ENCODE data around the gene MAP4K2. TPM values are rescaled to one million over a fixed set of nuclear protein-coding genes. Genes with fewer than 3 reads are reported as not detected.

The MAP4K2 gene
- total RNA-seq, 1 experiment from 2014 or later, result 24.7 TPM

DNA sequence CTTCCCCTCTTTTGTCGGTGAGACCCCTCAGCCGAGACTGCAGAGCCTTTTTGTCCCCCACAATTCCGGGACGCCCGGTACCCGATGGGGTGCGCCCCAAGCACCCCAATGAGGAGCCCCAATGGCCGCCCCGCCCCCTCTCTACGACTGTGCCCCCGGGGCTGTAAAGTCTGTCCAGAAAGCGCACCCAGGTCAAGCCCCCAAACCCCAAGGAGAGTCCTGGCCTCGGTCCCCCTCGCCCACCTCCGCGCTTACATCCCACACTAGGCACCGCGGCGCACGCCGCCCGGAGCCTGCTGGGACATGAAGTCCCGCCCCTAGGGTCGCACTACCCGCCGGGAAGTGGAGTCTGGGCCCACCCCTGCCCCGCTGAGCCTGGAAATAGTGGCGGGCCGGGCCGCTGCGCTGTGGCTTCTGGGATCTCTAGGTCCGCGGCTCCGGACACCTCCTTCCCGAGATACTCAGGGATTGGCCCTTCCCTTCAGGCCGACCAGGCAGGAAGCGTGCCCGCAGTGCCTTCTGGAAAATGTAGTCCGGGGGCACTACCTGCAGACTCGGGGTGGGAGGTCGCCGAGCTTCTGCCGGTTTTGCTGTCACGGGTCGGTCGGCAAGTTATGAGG is 7.4 kb upstream of the MAP4K2 start, which contains the start of gene MEN1:
TSS of gene MEN1 (minus strand) at position 281 of the 620 bp plus-strand sequence. CDS start 442 bp downstream, outside the sequence.
- no peaks in the 10 kb centered on the region for H3K79me1 ChIP-seq (ENCODE audit: insufficient read depth, low read depth, low read length, poor library complexity, severe bottlenecking)
- H4K20me1 ChIP-seq (ENCODE audit: control insufficient read depth, insufficient read depth, insufficient read length), result no peaks in the 10 kb centered on the region
- peak; percentile 99 for DNase-seq
- H2BK12ac ChIP-seq (ENCODE audit: insufficient read length, low read depth, low read length), result no peak within 1 kb of the TSS
- H2BK5ac ChIP-seq (ENCODE audit: insufficient read length, low read length), result no peak within 1 kb of the TSS
- TF ChIP-seq, protein P1, sequence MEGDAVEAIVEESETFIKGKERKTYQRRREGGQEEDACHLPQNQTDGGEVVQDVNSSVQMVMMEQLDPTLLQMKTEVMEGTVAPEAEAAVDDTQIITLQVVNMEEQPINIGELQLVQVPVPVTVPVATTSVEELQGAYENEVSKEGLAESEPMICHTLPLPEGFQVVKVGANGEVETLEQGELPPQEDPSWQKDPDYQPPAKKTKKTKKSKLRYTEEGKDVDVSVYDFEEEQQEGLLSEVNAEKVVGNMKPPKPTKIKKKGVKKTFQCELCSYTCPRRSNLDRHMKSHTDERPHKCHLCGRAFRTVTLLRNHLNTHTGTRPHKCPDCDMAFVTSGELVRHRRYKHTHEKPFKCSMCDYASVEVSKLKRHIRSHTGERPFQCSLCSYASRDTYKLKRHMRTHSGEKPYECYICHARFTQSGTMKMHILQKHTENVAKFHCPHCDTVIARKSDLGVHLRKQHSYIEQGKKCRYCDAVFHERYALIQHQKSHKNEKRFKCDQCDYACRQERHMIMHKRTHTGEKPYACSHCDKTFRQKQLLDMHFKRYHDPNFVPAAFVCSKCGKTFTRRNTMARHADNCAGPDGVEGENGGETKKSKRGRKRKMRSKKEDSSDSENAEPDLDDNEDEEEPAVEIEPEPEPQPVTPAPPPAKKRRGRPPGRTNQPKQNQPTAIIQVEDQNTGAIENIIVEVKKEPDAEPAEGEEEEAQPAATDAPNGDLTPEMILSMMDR (conservative IDR thresholded peaks at IDR 0.05), result no peak
- no peak within 1 kb of the TSS for H2BK20ac ChIP-seq (ENCODE audit: low read depth, low read length, poor library complexity, severe bottlenecking)
- H2AK5ac ChIP-seq (ENCODE audit: insufficient read length, low read length), result no peak within 1 kb of the TSS
- no peaks in the 10 kb centered on the region; the same call in 1 of the 2 replicates for H3K27me3 Mint-ChIP-seq (ENCODE audit: low read depth)
- no peak within 1 kb of the TSS for H3K27ac ChIP-seq (ENCODE audit: insufficient read length, low read depth, low read length)
- H3K4me1 ChIP-seq (ENCODE audit: insufficient read depth, low read length), result no peaks in the 10 kb centered on the region
- no peak within 1 kb of the TSS; the same call in 1 of the 2 replicates for H3K14ac ChIP-seq (ENCODE audit: insufficient read depth, low read length)
- no peak within 1 kb of the TSS for H3K56ac ChIP-seq (ENCODE audit: insufficient read length, low read depth, low read length)
- H3K9me3 ChIP-seq (ENCODE audit: control insufficient read depth, low read depth, low read length), result no peaks in the 10 kb centered on the region
- no peak within 1 kb of the TSS for H4K5ac ChIP-seq (ENCODE audit: insufficient read length, low read depth, low read length)
- H3K36me3 Mint-ChIP-seq (ENCODE audit: insufficient read depth in 1 of 3, low read depth in 3 of 3), result peaks cover 6 to 32% (median 27%) of the 10 kb centered on the region in 3 experiments; a peak in 6 of 7 replicates
- no peaks in the 10 kb centered on the region for H3K79me2 ChIP-seq (ENCODE audit: insufficient read depth, low read length)
- peak within 1 kb of the TSS; percentile 63 for H2AFZ ChIP-seq (ENCODE audit: low read length)
- H3T11ph ChIP-seq (ENCODE audit: low read length), result no peak within 1 kb of the TSS
- peak within 1 kb of the TSS; percentile 62 to 96 (median 67); a peak in 5 of 7 replicates for H3K27ac Mint-ChIP-seq
- H2BK120ac ChIP-seq (ENCODE audit: low read depth, low read length, poor library complexity, severe bottlenecking), result no peak within 1 kb of the TSS
- H2BK15ac ChIP-seq (ENCODE audit: low read depth, low read length), result no peak within 1 kb of the TSS
- no peak within 1 kb of the TSS for H4K91ac ChIP-seq (ENCODE audit: insufficient read length, low read depth, low read length)
- peak within 1 kb of the TSS; percentile 58 for H3K18ac ChIP-seq (ENCODE audit: insufficient read length, low read depth, low read length)
- H3K27me3 ChIP-seq (ENCODE audit: insufficient read depth, low read length), result no peaks in the 10 kb centered on the region
- H3K23ac ChIP-seq (ENCODE audit: insufficient read length, low read depth, low read length), result no peak within 1 kb of the TSS
- H4K8ac ChIP-seq (replicated peaks; ENCODE audit: insufficient read length, low read depth, low read length), result no peak within 1 kb of the TSS
- H3K9ac ChIP-seq (ENCODE audit: extremely low read depth, insufficient read length, low read length), result peak within 1 kb of the TSS; percentile 50
- H3K4me1 Mint-ChIP-seq, result peaks cover 6 to 7% of the 10 kb centered on the region in 2 experiments; a peak in 3 of 4 replicates
- H3K23me2 ChIP-seq (ENCODE audit: insufficient read length, low read depth, low read length, poor library complexity, severe bottlenecking), result peaks cover 15% of the 10 kb centered on the region
- H3K4me2 ChIP-seq (ENCODE audit: insufficient read depth, insufficient read length, low read length), result peak within 1 kb of the TSS; percentile 76
- no CpG with 5 or more reads among the region's 46 CpGs for WGBS (ENCODE audit: extremely low coverage, insufficient read length, low lambda C conversion rate)
- H3K4ac ChIP-seq (ENCODE audit: low read depth, low read length), result no peak within 1 kb of the TSS
- no peaks in the 10 kb centered on the region; a peak in 1 of 5 replicates for H3K9me3 Mint-ChIP-seq
- peak within 1 kb of the TSS; percentile 92 to 96 for H3K4me3 Mint-ChIP-seq

All from H9 (cell line).